ENCODE measurements around the gene ZNF592. TPM values are rescaled to one million over a fixed set of nuclear protein-coding genes. Genes with fewer than 3 reads are reported as not detected.

Gene ZNF592
- 3.4 and 9.9 TPM in 2 replicates for total RNA-seq

GRCh38 chr15:84748274-84749110 lies at the start of gene ZNF592:
Gene ZNF592 (plus strand): TSS chr15:84748592. CDS start chr15:84782676, 34,084 bp downstream.

GRCh38 chr15:84716036-84716732 lies 32.2 kb upstream of the ZNF592 start, which contains the start of gene SEC11A:
Gene SEC11A (minus strand): TSS chr15:84716139. CDS start chr15:84716075, 64 bp downstream.

GRCh38 chr15:84816694-84817465 lies 68.5 kb downstream of the ZNF592 start, which contains the start of gene ALPK3:
Gene ALPK3 (plus strand): TSS chr15:84817356. CDS start chr15:84817453, 97 bp downstream.

Other genes starting within 250 kb of the ZNF592 start
- gene ZSCAN2, start 147.6 kb upstream of the ZNF592 start, total RNA-seq: 3.8 and 7.9 TPM in 2 replicates
- gene WDR73, start 94.3 kb upstream of the ZNF592 start, total RNA-seq: 27.7 and 28.7 TPM in 2 replicates
- 1.2 and 1.4 TPM in 2 replicates for gene NMB, start 90.4 kb upstream of the ZNF592 start, total RNA-seq
- gene SEC11A, start 32.5 kb upstream of the ZNF592 start, total RNA-seq: 172 and 190 TPM in 2 replicates
- gene ALPK3, start 68.8 kb downstream of the ZNF592 start, total RNA-seq: under 0.01 and 0.85 TPM in 2 replicates
- gene SLC28A1, start 136.1 kb downstream of the ZNF592 start, total RNA-seq: not detected in 2 replicates
- 12.6 and 23.1 TPM in 2 replicates for gene PDE8A, start 233.3 kb downstream of the ZNF592 start, total RNA-seq